Measurements from ENCODE around the gene CD302.

DNA sequence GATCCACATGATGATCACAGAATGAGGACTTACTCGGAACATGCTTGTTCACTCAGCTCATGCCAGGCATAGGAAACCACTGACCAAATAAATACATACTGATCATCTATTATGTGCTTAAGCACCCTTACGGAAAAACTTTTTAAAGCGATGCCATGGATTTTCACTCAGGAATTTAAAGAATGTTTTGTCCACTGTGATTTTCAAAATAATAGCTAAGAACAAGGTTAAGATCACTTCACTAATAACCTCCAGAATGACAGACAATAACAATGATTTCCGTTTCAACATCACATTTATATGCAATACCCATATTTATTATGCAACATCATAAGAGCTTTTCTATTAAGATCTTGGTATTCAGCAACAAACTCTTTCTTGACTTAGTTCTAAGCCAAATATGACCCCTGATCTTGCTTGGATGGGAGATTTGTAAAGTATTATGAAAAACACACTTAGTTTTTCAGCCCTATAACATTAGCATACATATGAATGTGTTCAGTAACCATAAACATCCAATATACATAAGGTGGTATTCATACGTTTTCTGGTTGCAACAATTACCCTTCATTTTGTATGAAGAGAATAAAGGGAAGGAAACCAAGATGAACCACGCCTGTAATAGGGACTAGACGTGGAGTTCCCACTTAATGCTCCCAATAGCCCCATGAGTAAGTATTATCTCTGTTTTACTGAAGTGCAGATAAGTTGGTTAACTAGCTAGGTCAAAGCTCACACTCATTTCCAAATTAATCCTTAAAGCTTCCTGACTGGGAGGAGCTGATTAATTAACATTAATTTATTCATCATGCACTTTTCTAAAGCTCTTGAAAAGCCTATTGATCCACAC lies 1.9 kb downstream of the CD302 start:
- TF ChIP-seq EP300 (IDR thresholded peaks at IDR 0.05) (no peak), POLR2A (IDR thresholded peaks at IDR 0.05) (no peak), POLR2AphosphoS5 (IDR thresholded peaks at IDR 0.05) (no peak)
- TF ChIP-seq, protein P1, sequence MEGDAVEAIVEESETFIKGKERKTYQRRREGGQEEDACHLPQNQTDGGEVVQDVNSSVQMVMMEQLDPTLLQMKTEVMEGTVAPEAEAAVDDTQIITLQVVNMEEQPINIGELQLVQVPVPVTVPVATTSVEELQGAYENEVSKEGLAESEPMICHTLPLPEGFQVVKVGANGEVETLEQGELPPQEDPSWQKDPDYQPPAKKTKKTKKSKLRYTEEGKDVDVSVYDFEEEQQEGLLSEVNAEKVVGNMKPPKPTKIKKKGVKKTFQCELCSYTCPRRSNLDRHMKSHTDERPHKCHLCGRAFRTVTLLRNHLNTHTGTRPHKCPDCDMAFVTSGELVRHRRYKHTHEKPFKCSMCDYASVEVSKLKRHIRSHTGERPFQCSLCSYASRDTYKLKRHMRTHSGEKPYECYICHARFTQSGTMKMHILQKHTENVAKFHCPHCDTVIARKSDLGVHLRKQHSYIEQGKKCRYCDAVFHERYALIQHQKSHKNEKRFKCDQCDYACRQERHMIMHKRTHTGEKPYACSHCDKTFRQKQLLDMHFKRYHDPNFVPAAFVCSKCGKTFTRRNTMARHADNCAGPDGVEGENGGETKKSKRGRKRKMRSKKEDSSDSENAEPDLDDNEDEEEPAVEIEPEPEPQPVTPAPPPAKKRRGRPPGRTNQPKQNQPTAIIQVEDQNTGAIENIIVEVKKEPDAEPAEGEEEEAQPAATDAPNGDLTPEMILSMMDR (IDR thresholded peaks at IDR 0.05) = no peak

Data from suprapubic skin (tissue), 4 donors.